Left renal cortex interstitium (tissue), 4 donors: ENCODE results near the gene U2AF1L4. TPM values are rescaled to one million over a fixed set of nuclear protein-coding genes. Genes with fewer than 3 reads are reported as not detected.
"Not testable (repeated sequence)": the region's sequence is repeated elsewhere in the genome, so short reads cannot be mapped to it uniquely, and the experiment has no call there.

ENCODE experiments used
- DNase-seq, 4 donors: peaks; one replicate each; pipeline ENCODE4 v3.0.0-alpha.2; 2013; ENCODE audit warnings: low read depth in 4 of 4, low spot score in 2 of 4, missing footprints in 1 of 4
- polyA plus RNA-seq, 4 donors: library from polyadenylated mRNA; unstranded; fragments of 120-200 nt; gene quantifications; one replicate each; pipeline ENCODE4 v1.2.1, GENCODE V29; 2013; ENCODE audit not compliant: insufficient read length in 4 of 4

The U2AF1L4 gene
- polyA plus RNA-seq, 4 donors = 15.7 to 21.8 (median 19.7) TPM

- no peak for DNase-seq
Observed at GRCh38 chr19:35781650-35782049, 36.4 kb upstream of the U2AF1L4 start.

GRCh38 chr19:35780717-35781116 is 35.5 kb upstream of the U2AF1L4 start:
- no peak for DNase-seq

GRCh38 chr19:35780058-35780457 is 34.8 kb upstream of the U2AF1L4 start:
- no peak for DNase-seq

GRCh38 chr19:35779033-35779432 is 33.8 kb upstream of the U2AF1L4 start:
- no peak for DNase-seq

- DNase-seq = no peak
Observed at GRCh38 chr19:35777961-35778360, 32.7 kb upstream of the U2AF1L4 start.

- DNase-seq = no peak
Observed at GRCh38 chr19:35777086-35777841, 32.0 kb upstream of the U2AF1L4 start.

- no peak for DNase-seq
Observed at GRCh38 chr19:35776102-35776788, 31.0 kb upstream of the U2AF1L4 start.

- peak; percentile 83 to 98 (median 96) for DNase-seq
Observed at GRCh38 chr19:35775298-35776101, 30.3 kb upstream of the U2AF1L4 start, which contains the start of gene ARHGAP33. Gene ARHGAP33, plus strand, starts transcription at chr19:35775564. Its CDS starts 95 bp downstream, at chr19:35775659.

GRCh38 chr19:35775046-35775297 is 29.8 kb upstream of the U2AF1L4 start:
- no peak for DNase-seq

- no peak for DNase-seq
Observed at GRCh38 chr19:35774274-35775045, 29.2 kb upstream of the U2AF1L4 start.

- no peak for DNase-seq
Observed at GRCh38 chr19:35773020-35773806, 28.0 kb upstream of the U2AF1L4 start.

- DNase-seq = not testable (repeated sequence)
Observed at GRCh38 chr19:35772362-35772761, 27.1 kb upstream of the U2AF1L4 start.

GRCh38 chr19:35768082-35768421 is 22.8 kb upstream of the U2AF1L4 start:
- DNase-seq = no peak

- DNase-seq = no peak
Observed at GRCh38 chr19:35767288-35768081, 22.3 kb upstream of the U2AF1L4 start.

GRCh38 chr19:35766571-35767104 is 21.4 kb upstream of the U2AF1L4 start:
- DNase-seq = no peak

- DNase-seq = no peak
Observed at GRCh38 chr19:35764432-35765315, 19.5 kb upstream of the U2AF1L4 start.

- no peak for DNase-seq
Observed at GRCh38 chr19:35760711-35761349, 15.6 kb upstream of the U2AF1L4 start.
